Measurements from ENCODE around the gene RAPGEF1. TPM values are rescaled to one million over a fixed set of nuclear protein-coding genes. Genes with fewer than 3 reads are reported as not detected.

Gene RAPGEF1
- total RNA-seq, 1 donor from 2014 or later, result 57.9 TPM

DNA sequence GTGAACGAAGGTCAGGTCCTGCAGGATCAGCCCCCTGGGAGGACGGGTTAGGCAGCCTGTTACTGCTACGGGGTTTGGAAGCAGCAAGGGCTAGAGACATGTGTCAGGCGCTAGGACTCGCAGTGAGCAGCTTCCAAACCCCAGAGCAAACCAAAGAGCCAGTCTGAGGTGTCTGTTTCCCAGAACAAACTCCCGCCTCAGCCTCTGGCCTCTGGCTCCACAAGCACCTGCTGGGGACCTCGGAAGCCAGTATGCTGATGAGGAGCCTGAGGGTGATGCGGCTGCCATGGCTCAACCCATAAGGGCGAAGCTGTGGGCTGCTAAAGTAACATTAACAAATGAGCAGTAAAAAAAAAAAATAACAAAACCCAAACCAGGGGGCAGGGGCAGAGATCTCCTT is 159.5 kb downstream of the RAPGEF1 start:
- Histone ChIP-seq H3K27me3 (no peaks in the 10 kb centered on the region), H3K36me3 (peaks cover 0 to 76% of the 10 kb centered on the region in 2 donors), H3K4me3 (no peak overlapping the region), H3K27ac (no peak overlapping the region), H3K4me1 (no peaks in the 10 kb centered on the region), H3K9me3 (no peaks in the 10 kb centered on the region)
- intact Hi-C loops (cut with DNase I), result no loop called here
- TF ChIP-seq, protein P1, sequence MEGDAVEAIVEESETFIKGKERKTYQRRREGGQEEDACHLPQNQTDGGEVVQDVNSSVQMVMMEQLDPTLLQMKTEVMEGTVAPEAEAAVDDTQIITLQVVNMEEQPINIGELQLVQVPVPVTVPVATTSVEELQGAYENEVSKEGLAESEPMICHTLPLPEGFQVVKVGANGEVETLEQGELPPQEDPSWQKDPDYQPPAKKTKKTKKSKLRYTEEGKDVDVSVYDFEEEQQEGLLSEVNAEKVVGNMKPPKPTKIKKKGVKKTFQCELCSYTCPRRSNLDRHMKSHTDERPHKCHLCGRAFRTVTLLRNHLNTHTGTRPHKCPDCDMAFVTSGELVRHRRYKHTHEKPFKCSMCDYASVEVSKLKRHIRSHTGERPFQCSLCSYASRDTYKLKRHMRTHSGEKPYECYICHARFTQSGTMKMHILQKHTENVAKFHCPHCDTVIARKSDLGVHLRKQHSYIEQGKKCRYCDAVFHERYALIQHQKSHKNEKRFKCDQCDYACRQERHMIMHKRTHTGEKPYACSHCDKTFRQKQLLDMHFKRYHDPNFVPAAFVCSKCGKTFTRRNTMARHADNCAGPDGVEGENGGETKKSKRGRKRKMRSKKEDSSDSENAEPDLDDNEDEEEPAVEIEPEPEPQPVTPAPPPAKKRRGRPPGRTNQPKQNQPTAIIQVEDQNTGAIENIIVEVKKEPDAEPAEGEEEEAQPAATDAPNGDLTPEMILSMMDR (IDR thresholded peaks at IDR 0.05), result no peak
- TF ChIP-seq POLR2A (IDR thresholded peaks at IDR 0.05), result no peak
- no peak for TF ChIP-seq POLR2AphosphoS5 (IDR thresholded peaks at IDR 0.05; ENCODE audit: insufficient read depth in 1 of 2, low read depth in 1 of 2)
- DNase-seq (ENCODE audit: extremely low spot score in 2 of 2), result no peak

DNA sequence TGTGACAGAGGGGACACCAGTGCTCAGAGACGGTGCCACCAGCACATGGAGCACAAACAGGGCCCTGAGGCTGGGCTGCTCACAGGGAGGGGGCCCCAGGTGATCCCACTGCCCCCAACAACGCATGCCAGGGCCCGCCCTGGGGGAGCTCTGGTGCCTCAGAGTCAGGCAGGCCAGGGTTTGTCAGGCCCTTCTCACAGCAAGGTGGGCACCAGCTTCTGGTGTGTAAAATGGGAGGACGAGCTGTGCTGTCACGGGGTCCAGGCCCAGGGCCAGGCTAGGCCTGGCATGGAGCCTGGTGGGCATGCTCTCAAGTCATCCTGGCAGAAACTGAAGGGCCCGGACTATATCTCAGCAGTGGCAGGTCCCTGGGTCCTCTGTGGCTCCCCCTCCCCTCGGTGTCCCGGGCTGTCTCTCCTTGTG is 160.1 kb downstream of the RAPGEF1 start:
- Histone ChIP-seq H3K4me1 (no peaks in the 10 kb centered on the region), H3K27me3 (no peaks in the 10 kb centered on the region), H3K9me3 (no peaks in the 10 kb centered on the region), H3K36me3 (peaks cover 0 to 70% of the 10 kb centered on the region in 2 donors), H3K27ac (no peak overlapping the region), H3K4me3 (no peak overlapping the region)
- intact Hi-C loops (cut with DNase I), result no loop called here
- DNase-seq (ENCODE audit: extremely low spot score in 2 of 2), result no peak
- no peak for TF ChIP-seq POLR2AphosphoS5 (IDR thresholded peaks at IDR 0.05; ENCODE audit: insufficient read depth in 1 of 2, low read depth in 1 of 2)
- TF ChIP-seq, protein P1 (IDR thresholded peaks at IDR 0.05), result no peak

DNA sequence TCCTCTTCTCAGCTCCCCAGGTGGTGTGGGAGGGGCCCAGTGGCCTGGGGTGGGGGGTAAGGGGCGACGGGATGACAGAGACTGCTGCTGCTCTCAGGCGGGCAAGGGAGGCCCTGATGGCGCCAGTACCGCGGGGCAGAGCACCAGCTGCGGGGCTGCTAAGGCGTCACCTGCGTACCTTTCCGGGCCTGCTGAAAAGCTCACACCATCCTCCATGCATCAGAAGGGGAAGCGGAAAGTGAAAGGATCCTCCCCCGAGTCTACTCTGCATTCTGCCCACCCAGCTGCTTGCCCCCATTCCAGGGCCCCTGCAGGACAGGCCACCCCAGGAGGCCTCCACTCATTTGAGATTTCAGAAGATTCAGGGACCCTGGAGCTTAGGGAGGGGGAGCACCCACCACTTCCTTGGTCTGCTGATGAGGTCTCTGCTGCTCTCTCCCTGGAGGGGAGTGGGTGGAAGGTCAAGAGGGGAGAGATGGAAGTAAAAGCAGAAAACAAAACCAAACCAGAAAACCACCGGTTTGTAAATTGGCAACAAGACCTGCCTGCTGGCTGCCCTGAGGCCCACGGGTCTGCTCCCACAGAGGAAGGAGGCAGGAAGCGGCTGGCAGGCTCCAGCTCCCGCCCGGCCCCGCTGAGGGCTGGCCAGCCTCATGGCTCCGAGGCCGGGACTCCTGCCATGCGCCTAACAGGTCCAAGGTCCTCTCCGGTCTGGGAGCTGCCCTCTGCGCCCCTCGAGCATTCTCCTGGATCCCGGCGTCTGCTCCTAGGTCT is 161.0 kb downstream of the RAPGEF1 start:
- no peaks in the 10 kb centered on the region for H3K9me3 ChIP-seq
- intact Hi-C loops (cut with DNase I), result no loop called here
- no peaks in the 10 kb centered on the region for H3K4me1 ChIP-seq
- TF ChIP-seq, protein P1 (IDR thresholded peaks at IDR 0.05), result no peak
- TF ChIP-seq POLR2AphosphoS5 (IDR thresholded peaks at IDR 0.05; ENCODE audit: insufficient read depth in 1 of 2, low read depth in 1 of 2) (no peak), POLR2A (IDR thresholded peaks at IDR 0.05) (no peak)
- no peak overlapping the region for H3K4me3 ChIP-seq
- H3K27ac ChIP-seq, result no peak overlapping the region
- H3K36me3 ChIP-seq, result peaks cover 0 to 64% of the 10 kb centered on the region in 2 donors
- DNase-seq (ENCODE audit: extremely low spot score in 2 of 2), result no peak
- no peaks in the 10 kb centered on the region for H3K27me3 ChIP-seq

DNA sequence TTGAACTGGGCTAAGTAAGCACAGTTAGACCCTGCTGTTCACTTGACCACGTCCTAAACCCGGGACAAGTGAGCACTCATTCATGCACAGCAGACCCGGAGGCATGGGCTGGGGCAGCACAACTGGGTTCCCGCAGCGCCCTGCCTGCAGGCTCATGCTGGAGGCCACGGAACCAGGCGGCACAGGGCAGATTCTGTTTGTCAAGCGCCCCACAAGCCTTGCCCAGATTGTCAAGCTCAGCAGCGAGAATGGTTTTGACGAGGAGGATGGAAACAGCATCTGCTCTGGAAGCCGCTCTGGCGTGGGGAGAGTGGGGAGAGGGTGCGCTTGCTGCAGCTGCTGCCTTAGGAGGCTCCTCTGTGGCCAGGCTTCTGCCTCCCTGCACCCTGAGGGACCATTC is 161.9 kb downstream of the RAPGEF1 start:
- intact Hi-C loops (cut with DNase I), result no loop called here
- no peaks in the 10 kb centered on the region for H3K27me3 ChIP-seq
- DNase-seq (ENCODE audit: extremely low spot score in 2 of 2), result no peak
- H3K4me3 ChIP-seq, result no peak overlapping the region
- TF ChIP-seq POLR2A (IDR thresholded peaks at IDR 0.05) (no peak), POLR2AphosphoS5 (IDR thresholded peaks at IDR 0.05; ENCODE audit: insufficient read depth in 1 of 2, low read depth in 1 of 2) (no peak)
- TF ChIP-seq, protein P1 (IDR thresholded peaks at IDR 0.05), result no peak
- no peak overlapping the region for H3K27ac ChIP-seq
- H3K4me1 ChIP-seq, result no peaks in the 10 kb centered on the region
- H3K36me3 ChIP-seq, result peaks cover 0 to 55% of the 10 kb centered on the region in 2 donors
- H3K9me3 ChIP-seq, result no peaks in the 10 kb centered on the region

All from vagina (tissue), 2 donors.